Transverse colon (tissue), 4 donors: ENCODE data around the gene HINT3.
"Not testable (repeated sequence)": the region's sequence is repeated elsewhere in the genome, so short reads cannot be mapped to it uniquely, and the experiment has no call there.

ENCODE experiments used
- POLR2AphosphoS5 ChIP-seq, 3 donors: sonication (generic); formaldehyde crosslinking; IDR thresholded peaks; one replicate each; pipeline ENCODE4 v1.6.1; 2016; ENCODE audit warnings: antibody characterized with exemption in 3 of 3
- TF ChIP-seq, protein P1 (sequence below), 5 experiments: fragments of 200-600 bp in 3 of 5; fragments of 450-650 bp in 2 of 5; sonication (generic) in 3 of 5; IDR thresholded peaks; 1 replicate in 2 of 5; 2 replicates in 3 of 5; pipeline ENCODE4 v1.5.1; 2016 to 2017; ENCODE audit warnings: antibody characterized with exemption in 5 of 5, inconsistent platforms in 3 of 5, mild to moderate bottlenecking in 2 of 5, moderate library complexity in 1 of 5

DNA sequence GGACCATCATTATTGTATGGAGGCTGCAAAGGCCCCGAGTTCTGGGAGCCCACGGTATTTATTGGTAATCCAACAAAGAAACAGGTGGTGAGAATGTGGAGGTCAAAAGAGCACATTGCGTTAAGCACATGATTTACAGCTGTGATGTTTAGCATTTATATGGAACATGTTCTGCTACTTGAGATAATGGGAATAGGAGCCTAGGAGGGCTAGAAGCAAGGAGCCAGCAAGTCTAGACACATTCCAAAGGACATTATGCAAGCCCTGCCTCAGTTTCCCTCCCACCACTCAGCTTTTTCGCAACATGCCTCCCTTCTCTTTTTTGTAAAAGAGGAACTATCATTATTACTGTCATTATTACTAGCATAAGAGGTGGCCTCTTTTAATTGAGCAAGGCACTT is 45.5 kb upstream of the HINT3 start:
- TF ChIP-seq, protein P1, sequence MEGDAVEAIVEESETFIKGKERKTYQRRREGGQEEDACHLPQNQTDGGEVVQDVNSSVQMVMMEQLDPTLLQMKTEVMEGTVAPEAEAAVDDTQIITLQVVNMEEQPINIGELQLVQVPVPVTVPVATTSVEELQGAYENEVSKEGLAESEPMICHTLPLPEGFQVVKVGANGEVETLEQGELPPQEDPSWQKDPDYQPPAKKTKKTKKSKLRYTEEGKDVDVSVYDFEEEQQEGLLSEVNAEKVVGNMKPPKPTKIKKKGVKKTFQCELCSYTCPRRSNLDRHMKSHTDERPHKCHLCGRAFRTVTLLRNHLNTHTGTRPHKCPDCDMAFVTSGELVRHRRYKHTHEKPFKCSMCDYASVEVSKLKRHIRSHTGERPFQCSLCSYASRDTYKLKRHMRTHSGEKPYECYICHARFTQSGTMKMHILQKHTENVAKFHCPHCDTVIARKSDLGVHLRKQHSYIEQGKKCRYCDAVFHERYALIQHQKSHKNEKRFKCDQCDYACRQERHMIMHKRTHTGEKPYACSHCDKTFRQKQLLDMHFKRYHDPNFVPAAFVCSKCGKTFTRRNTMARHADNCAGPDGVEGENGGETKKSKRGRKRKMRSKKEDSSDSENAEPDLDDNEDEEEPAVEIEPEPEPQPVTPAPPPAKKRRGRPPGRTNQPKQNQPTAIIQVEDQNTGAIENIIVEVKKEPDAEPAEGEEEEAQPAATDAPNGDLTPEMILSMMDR (IDR thresholded peaks at IDR 0.05) = not testable (repeated sequence)
- TF ChIP-seq POLR2AphosphoS5 (IDR thresholded peaks at IDR 0.05) = not testable (repeated sequence)
